GM19238 (cell line): Measurements from ENCODE around the gene CHCHD6.

ENCODE experiments used
- DNase-seq: peaks from one replicate; pipeline ENCODE4 v3.0.0; 2011; ENCODE audit warnings: low spot score; ENCODE audit not compliant: insufficient read length

Gene CHCHD6

GRCh38 chr3:126891791-126892190 is 187.8 kb downstream of the CHCHD6 start:
- no peak for DNase-seq

- DNase-seq: no peak
Measured at GRCh38 chr3:126893651-126894050, 189.6 kb downstream of the CHCHD6 start.

- no peak for DNase-seq
Measured at GRCh38 chr3:126894475-126894874, 190.4 kb downstream of the CHCHD6 start.

GRCh38 chr3:126895178-126896066 is 191.4 kb downstream of the CHCHD6 start:
- no peak for DNase-seq

GRCh38 chr3:126896067-126896441 is 192.0 kb downstream of the CHCHD6 start:
- DNase-seq: no peak

GRCh38 chr3:126896968-126897367 is 192.9 kb downstream of the CHCHD6 start:
- DNase-seq: no peak

GRCh38 chr3:126897943-126898342 is 193.9 kb downstream of the CHCHD6 start:
- DNase-seq: no peak

- DNase-seq: no peak
Measured at GRCh38 chr3:126900859-126901540, 197.0 kb downstream of the CHCHD6 start.

GRCh38 chr3:126901631-126902030 is 197.6 kb downstream of the CHCHD6 start:
- DNase-seq: no peak

GRCh38 chr3:126903521-126903920 is 199.5 kb downstream of the CHCHD6 start:
- DNase-seq: no peak

- no peak for DNase-seq
Measured at GRCh38 chr3:126907557-126907956, 203.5 kb downstream of the CHCHD6 start.

- DNase-seq: no peak
Measured at GRCh38 chr3:126908752-126909275, 204.8 kb downstream of the CHCHD6 start.

- DNase-seq: no peak
Measured at GRCh38 chr3:126910231-126910630, 206.2 kb downstream of the CHCHD6 start.

GRCh38 chr3:126911162-126912026 is 207.4 kb downstream of the CHCHD6 start:
- DNase-seq: peak; percentile 85

GRCh38 chr3:126912027-126912422 is 208.0 kb downstream of the CHCHD6 start:
- DNase-seq: no peak

GRCh38 chr3:126912491-126913195 is 208.6 kb downstream of the CHCHD6 start:
- no peak for DNase-seq

GRCh38 chr3:126913524-126913923 is 209.5 kb downstream of the CHCHD6 start:
- DNase-seq: no peak

- no peak for DNase-seq
Measured at GRCh38 chr3:126914226-126914625, 210.2 kb downstream of the CHCHD6 start.

GRCh38 chr3:126915015-126915414 is 211.0 kb downstream of the CHCHD6 start:
- DNase-seq: no peak

- no peak for DNase-seq
Measured at GRCh38 chr3:126916546-126916945, 212.5 kb downstream of the CHCHD6 start.
